Measurements from ENCODE around the gene CENPV.
"Not testable (repeated sequence)": the region's sequence is repeated elsewhere in the genome, so short reads cannot be mapped to it uniquely, and the experiment has no call there.

CENPV gene

DNA sequence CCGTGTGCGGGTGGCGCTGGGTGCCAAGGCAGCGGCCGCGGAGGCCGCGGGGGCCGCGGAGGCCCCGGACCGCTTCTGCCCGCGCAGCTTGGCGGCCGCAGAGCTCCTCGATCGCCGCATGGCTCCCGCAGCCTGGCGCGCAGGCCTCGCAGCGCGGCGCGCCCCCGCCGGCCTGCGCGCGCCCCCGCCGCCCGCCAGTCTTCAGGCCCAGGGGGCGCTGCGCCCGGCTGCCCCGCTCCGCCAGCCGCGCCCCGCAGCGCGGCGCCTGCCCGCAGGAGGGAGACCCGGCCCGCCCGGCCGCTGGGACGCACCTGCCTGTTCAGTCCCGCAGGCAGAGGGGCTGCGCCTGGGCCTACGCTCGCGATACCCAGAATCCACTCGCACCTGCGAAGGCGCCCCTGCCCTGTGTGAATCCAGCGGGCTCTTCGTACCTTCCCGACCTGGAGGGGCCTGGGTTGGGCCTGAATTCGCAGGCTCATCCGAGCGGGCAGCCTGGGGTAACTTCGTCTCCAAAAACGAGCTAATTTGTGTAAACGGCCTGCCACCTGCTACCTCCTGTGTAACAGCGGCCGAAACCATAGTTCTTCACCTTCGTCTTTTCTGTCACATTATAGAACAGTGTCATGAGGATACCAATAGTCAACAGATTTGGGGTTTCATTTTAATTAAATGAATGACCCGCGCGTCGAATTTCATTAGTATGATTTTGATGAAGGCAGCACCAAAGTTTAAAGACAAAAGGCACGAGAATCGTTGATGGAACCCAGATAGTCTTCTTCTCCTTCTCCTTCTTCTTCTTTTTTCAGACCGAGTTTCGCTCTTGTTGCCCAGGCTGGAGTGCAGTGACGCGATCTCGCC, at the start of gene CENPV:
Gene CENPV, minus strand, starts transcription at position 153 of the 858 bp plus-strand sequence. Its CDS starts 33 bp downstream, at position 120.
- peak; percentile 67 for DNase-seq (ENCODE audit: low spot score)

DNA sequence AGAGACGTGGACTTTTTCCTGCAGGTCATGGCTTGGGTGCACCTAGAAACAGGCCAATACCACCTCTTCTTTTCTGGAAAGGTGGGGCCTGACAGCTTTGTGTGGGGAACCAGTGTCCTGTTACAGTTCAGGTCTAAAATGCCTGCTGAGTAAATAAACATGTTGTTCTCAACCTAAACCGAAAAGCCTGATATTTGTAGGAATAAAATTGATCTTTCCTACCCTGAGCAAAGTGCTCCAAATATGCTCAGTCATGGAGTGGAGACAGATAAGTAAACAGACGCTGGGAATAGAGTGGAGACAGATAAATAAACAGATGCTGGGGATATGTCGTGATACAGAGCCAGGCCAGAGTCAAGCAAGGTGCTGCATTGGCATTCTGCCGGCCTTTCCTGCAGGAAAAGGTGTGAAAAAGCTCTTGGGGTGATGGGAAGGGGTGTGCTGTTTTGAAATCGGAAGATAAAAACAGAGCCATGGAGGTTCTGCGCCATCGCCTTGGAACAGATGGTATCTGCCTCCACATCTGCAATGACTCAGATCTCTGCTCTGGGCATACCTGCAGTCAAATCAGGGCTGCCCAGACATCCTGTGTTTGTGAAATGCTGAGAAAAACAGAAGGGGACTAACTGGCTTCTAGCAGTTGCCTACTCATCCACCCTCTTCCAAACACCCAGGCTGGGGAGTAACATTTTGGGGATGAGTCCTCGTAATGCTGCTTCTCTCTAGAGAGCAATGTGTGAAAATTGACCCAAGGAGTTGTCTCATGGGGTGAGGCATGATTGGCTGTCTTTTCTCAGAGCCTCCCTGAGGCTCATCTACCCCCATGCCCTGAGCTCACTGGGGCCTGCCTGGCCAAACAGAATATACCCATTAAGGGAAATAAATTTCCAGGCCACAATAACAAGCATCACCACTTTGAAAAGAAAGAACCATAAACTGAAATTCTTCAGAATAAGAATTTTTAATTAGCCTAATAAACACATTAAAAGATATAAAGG, 45.3 kb upstream of the CENPV start:
- DNase-seq (ENCODE audit: low spot score): no peak

DNA sequence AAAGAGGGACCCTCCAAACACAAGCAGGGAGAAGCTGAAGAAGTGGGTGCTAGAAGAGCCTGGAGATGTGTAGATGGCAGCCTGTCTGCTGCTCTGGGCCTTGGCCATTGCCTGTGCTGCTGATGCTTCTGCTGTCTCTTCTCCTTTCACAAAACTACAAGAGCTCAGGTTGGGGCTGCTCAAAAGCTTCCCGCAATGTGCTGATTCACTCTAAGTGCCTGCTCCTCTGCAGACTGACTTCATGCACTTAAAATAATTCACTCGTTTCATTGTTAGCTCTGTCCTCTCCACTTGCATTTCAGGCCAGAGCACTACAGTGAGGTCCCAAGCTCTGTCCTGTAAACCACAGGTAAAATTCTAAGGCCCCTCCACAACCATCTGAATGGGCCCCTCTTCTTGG, 43.4 kb upstream of the CENPV start:
- not testable (repeated sequence) for DNase-seq (ENCODE audit: low spot score)

DNA sequence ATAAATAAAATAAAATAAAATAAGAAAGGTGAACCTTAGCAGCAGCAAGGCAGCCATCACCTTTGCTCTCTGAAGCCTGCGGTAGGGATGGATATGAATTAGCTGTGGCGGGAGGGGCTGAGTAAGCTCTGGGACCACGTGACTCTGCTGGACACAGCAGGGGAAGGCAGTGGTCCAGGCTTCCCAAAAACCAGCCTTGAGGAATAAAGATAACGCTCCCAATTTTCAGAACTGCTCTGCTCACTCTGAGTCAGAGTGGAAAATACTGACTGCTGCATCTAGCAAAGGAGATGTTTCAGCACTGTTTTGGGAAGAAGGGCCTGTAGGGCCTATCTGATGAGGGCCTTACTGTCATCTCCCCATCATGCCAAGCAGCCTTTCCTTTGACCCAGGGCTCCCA, 42.6 kb upstream of the CENPV start:
- not testable (repeated sequence) for DNase-seq (ENCODE audit: low spot score)

DNA sequence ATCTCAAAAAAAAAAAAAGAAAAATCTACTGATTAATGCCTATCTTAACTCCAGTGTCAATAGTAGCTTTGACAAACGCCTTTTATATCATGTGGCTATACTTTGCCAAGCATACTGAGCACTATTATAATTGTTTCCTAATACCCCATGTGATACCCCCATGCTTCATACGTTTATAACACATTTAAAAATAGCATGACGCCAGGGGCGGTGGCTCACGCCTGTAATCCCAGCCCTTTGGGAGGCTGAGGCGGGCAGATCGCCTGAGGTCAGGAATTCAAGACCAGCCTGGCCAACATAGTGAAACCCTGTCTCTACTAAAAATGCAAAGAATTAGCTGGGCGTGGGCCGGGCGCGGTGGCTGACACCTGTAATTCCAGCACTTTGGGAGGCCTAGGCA, 39.2 kb upstream of the CENPV start:
- not testable (repeated sequence) for DNase-seq (ENCODE audit: low spot score)

DNA sequence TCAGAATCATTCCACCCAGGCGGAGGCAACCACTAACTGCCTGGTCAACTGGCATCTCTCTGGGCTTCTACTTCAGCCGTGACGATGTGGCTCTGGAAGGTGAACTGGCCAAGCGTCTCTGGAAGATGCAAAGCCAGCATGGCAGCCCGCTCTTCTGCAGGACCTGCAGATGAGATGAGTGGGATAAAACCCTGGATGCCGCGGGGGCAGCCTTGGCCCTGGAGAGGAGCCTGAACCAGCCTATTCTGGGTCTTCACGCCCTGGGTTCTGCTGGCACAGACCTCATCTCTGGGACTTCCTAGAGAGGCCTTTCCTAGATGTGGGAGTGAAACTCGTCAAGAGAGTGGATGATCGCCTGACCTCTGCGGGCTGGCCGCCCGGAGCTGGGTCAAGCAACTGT, 38.2 kb upstream of the CENPV start:
- no peak for DNase-seq (ENCODE audit: low spot score)

DNA sequence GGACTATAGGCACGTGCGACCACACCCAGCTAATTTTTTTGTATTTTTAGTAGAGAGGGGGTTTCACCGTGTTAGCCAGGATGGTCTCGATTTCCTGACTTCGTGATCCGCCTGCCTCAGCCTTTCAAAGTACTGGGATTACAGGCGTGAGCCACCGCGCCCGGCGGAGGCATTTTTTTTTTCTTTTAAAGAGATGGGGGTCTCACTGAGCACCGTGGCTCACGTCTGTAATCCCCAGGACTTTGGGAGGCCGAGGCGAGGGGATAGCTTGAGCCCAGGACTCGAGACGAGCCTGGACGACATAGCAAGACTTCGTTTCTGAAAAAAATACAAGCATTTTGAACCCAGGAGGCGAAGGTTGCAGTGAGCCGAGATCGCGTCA, 32.8 kb upstream of the CENPV start:
- not testable (repeated sequence) for DNase-seq (ENCODE audit: low spot score)

DNA sequence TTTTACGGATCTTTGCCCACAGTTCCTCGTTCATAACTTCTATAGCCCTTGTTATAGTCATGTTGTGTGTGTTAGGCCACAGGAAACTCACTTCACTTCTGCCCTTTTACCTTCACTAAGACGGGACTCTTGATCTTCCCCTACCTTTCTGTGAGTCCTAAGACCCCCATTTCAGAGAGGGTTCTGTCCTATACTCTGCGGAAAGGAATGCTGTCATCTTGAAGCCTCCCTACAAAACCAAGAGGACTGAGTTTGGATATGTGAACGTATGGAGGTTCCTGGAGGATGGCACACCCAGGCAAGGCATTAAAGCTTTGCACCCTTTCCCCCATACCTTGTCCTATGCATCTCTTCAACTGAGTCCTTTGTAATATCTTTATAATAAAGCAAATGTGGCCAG, 31.3 kb upstream of the CENPV start:
- DNase-seq (ENCODE audit: low spot score): no peak

DNA sequence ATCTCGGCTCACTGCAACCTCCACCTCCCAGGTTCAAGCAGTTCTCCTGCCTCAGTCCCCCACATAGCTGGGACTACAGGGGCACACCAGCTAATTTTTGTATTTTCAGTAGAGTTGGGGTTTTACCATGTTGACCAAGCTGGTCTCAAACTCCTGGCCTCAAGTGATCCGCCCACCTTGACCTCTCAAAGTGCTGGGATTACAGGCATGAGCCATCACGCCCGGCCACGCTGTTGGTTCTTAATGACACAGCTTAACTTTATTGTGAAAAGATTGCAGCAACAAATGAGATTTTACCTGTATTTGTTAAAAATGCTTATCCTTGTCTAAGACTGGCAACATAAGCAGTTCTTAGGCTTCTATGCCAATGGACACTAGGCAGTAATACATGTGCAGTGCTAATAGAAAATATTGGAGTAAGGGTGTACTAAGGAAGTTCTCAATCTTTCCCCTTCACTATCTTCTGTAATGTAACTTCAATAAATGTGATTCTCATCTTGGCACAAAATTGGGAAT, 30.6 kb upstream of the CENPV start:
- DNase-seq (ENCODE audit: low spot score): no peak

DNA sequence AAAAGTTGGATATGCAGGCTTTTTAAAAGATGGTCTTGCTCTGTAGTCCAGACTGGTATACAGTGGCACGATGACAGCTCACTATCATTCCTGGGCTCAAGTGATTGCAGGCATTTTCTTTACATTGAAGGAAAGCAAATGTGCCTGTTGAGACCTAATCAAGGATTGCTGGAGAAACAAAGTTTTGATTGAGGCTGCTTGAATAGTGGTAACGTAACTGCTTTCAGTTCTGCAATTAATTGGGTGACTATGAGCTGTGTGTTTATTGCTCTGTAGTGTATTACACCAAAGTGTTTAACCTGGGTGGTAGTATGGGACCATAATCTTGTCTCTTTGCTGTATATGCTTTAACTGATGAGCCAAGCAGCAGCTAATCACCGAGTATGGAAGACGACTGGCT, 29.9 kb upstream of the CENPV start:
- no peak for DNase-seq (ENCODE audit: low spot score)

DNA sequence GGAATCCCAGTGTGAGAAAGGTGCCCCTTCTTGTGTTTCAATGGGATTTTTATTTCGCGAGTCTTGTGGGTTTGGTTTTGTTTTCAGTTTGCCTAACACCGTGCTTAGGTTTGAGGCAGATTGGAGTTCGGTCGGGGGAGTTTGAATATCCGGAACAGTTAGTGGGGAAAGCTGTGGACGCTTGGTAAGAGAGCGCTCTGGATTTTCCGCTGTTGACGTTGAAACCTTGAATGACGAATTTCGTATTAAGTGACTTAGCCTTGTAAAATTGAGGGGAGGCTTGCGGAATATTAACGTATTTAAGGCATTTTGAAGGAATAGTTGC, 28.2 kb upstream of the CENPV start:
- peak; percentile 32 for DNase-seq (ENCODE audit: low spot score)

DNA sequence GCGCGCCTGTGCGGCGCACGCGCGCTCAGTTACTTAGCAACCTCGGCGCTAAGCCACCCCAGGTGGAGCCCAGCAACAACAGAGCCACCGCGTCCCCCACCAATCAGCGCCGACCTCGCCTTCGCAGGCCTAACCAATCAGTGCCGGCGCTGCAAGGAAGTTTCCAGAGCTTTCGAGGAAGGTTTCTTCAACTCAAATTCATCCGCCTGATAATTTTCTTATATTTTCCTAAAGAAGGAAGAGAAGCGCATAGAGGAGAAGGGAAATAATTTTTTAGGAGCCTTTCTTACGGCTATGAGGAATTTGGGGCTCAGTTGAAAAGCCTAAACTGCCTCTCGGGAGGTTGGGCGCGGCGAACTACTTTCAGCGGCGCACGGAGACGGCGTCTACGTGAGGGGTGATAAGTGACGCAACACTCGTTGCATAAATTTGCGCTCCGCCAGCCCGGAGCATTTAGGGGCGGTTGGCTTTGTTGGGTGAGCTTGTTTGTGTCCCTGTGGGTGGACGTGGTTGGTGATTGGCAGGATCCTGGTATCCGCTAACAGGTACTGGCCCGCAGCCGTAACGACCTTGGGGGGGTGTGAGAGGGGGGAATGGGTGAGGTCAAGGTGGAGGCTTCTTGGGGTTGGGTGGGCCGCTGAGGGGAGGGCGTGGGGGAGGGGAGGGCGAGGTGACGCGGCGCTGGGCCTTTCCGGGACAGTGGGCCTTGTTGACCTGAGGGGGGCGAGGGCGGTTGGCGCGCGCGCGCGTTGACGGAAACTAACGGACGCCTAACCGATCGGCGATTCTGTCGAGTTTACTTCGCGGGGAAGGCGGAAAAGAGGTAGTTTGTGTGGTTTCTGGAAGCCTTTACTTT, 27.6 kb upstream of the CENPV start, which contains the start of gene UBB:
Gene UBB, plus strand, starts transcription at position 452 of the 856 bp plus-strand sequence. CDS start 817 bp downstream, outside the sequence.
- DNase-seq (ENCODE audit: low spot score): peak; percentile 98

DNA sequence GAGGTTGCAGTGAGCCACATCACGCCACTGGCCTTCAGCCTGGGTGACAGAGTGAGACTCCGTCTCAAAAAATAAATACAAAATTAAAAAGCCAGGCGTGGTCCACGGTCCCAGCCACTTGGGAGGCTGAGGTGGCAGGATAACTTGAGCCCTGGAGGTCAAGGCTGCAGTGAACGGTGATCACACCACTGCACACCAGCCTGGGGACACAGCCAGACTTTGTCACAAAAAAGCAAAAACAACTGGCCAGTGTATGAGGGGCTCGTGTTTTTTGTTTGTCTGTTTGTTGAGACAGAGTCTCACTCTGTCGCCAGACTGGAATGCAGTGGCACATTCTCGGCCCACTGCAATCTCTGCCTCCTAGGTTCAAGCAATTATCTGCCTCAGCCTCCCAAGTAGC, 26.4 kb upstream of the CENPV start:
- DNase-seq (ENCODE audit: low spot score): no peak

DNA sequence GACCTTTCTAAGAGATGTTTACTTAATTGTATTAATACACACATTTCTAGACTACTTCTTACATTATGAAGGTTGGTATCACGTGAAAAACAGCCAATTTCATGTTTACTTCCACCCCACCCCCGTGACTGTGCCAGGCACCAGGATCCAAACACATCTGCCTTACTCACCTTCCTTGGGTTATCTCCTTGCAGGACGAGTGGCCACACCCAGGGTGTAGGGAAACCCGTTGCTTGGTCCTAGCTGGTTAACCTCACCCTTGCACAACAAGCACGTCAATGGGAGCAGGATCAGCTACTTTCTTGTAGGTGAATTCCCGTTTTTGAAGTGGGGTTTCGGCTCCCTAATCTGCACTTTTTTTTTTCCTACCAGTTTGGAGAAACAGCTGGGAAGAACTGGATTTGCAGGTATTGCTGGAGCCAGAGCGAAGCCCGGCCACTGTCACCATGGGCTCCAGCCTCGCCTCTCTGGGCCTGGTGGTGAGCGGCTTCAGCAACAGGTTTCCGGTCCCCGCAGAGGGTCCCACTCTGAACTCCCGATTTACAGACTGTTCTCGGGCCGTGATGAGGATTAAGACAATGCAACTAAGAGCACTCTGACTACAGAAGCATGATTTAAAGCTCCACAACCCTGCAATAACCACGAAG, 25.5 kb upstream of the CENPV start:
- no peak for DNase-seq (ENCODE audit: low spot score)

DNA sequence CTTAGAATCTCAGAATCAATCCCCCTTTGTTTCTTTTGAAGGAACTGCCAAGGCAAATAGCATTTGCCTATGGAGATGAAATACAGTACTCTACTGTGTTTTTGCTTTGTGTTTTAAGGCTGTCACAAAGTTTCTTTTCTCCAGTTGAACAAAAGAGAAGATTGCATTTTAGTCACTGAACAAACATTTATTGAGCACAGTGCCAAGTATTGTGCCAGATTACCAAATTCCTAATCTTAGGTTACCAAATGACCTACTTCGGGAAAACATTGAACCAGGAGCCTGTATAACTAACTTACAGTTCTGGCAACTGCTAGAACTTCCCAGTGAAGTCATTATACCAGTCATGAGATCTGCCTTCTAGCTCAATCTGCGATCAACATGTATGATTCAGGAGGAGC, 24.7 kb upstream of the CENPV start:
- no peak for DNase-seq (ENCODE audit: low spot score)

DNA sequence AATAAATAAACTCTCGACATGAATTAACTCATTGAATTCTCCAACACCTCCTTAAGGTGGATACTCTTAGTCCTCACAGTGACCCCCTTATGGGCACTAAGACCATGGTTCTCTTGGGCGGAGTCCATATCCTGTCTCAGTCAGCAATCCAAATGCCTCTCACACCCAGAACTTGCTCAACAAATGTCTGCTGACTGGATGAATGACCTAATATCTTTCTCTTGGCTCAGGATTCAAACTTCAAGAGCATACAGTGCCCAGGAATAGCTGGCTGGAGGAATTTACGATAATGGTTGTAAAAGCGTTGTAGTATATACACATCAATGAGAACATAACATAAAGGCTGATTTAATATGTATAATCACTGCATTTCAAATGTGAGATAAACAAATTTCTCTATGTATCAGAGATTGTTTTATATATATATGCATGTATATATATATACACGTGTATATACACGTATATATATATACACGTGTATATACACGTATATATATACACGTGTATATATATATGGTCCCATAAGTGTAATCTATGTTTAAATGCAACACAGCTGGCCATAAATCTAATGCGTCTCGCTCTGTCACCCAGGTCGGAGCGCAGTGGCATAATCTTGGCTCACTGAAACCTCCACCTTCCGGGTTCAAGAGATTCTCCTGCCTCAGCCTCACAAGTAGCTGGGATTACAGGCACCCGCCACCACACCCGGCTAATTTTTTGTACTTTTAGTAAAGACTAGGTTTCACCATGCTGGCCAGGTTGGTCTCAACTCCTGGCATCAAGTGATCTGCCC, 21.1 kb upstream of the CENPV start:
- DNase-seq (ENCODE audit: low spot score): no peak

DNA sequence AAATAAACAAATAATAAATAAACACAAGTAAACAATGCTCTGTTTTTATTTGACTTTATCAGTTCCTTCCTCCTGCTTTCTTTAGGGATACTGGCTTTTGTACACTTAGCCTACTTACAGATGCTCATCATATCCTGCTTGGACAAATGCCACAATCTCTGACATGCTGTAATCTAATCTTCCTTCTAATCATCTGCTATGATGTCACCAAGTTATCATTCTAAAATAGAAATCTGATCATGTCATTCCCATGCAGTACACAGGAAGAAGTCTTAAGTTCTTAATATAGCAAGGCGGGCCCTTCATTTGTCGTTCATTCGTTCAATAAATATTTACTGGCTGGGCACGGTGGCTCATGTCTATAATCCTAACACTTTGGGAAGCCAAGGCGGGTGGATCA, 18.5 kb upstream of the CENPV start:
- DNase-seq (ENCODE audit: low spot score): peak; percentile 77

DNA sequence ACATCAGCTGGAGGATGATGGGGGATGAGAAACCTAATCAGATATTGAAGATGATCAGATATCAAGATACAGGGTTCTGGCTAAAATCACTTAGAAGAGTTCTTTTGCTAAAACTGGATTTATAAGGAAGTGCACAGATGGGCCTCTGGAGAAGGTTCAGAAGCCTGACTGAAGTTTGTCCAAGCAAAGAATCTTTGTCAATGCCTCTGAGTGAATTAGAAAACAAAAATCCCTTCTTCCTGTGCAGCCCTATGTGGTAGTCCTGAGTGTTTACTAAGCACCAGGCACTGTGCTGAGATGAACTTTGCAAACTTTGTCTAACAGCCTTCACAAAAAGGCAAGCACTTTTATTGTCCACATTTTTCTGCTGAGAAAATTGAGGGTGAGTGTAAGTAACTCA, 11.4 kb upstream of the CENPV start:
- no peak for DNase-seq (ENCODE audit: low spot score)

DNA sequence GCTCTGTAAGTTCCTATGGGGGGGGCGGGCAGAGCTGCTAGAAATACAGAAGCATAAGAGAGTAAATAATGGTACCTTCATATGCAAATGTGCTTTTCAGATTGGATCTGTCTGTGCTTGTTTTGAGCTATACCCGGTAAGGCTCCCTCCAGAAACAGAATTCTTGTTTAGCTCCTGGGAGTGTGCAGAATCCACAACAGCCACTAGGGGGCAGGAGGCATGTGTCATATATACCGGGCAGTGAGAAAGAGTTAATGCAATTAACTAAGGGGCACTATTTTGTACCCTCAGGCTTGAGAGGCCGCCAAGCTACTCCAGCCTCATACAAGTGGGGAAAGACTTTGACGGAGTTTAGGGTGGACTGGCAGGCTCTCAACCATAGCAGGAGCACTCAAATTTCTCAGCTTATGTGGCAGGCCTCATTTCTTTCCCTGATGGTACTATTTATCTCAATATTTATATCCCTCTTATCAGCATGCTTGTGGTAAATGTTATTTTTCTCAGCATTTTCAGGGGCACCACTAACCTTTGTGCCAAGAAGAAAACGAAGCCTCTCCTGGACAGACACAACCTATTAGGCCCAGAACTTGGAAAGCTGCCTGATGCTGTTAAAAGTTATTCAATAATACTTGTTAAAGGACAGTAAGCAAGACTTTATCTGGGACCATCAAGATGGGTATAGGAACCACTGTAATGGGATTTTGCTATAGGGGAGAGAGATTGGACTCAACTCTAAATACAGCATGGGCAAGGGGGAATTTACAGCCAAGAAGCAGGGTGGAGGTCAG, 10.7 kb upstream of the CENPV start:
- DNase-seq (ENCODE audit: low spot score): peak; percentile 77

DNA sequence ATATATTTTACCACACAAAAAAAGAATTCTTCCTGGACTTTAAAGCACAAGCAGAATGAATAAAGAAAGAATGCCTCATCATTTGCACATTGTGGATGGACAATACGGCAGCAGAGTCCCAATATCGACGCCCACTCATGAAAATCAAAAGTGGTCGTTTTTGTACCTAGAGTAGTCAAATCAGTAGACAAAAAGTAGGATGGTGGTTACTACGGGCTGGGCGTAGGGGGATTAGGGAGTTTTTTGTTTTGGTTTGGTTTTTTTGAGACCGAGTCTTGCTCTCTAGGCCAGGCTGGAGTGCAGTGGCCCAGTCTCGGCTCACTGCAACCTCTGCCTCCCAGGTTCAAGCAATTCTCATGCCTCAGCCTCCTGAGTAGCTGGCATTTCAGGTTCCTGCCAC, 8.6 kb upstream of the CENPV start:
- DNase-seq (ENCODE audit: low spot score): no peak

All from RKO (cell line).